ENCODE data around the gene DOCK11.

Gene DOCK11

DNA sequence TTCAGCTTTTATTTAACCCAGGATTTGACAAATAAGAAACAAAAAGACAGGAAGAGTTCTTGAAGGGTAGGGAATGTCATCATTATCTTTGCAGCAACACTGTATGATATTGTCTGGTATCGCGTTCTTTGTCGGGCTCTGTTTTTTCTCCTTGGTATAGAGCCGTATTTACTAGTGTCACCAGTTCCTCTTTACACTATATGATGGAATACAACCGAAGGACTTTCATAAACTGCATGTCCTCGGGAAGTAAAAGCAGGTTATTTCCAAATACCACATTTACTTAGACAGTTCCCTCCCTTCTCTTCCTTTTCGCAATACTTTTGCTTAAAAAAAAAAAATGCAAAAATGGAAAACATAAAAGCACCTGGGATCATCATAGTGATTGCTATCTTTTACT is 135.2 kb downstream of the DOCK11 start:
- no peak for DNase-seq (ENCODE audit: low read depth in 2 of 2)

DNA sequence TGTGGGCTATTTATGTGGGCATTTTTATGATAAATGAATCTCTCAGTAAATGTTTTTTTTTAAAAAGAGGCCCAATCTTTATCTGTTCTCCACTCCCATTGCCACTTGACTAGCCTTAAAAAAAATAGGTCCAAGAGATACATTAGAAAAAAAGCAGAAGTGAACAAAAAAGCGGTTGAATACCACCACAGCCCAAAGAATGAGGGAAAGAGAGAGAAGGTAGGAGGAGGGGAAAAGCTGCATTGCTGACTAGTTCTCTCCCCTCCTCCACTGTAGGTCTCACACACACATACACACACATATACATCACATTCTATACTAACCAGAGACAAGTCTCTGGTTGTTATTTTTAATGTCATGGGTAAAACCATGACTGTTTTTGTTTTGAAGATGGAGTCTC is 136.0 kb downstream of the DOCK11 start:
- DNase-seq (ENCODE audit: low read depth in 2 of 2), result no peak

DNA sequence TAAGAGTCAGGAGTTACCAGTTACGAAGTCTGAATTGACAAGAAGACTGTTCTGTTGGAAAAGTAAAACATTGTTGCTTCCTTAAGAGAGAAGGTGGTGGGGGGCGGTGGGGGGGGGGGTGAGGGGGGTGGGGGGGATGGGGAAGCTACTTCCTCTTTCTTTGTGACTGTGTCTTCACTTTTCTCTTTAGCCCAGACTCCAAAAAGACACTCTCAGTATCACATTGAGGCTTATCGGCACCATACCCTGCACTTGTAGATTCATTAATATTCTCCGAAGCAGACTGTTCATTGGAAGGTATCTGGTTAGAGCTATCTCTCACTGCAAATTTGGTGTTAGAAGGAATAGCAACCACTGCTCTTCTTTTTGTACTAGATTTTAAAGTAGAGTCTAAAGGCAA is 137.2 kb downstream of the DOCK11 start:
- no peak for DNase-seq (ENCODE audit: low read depth in 2 of 2)

DNA sequence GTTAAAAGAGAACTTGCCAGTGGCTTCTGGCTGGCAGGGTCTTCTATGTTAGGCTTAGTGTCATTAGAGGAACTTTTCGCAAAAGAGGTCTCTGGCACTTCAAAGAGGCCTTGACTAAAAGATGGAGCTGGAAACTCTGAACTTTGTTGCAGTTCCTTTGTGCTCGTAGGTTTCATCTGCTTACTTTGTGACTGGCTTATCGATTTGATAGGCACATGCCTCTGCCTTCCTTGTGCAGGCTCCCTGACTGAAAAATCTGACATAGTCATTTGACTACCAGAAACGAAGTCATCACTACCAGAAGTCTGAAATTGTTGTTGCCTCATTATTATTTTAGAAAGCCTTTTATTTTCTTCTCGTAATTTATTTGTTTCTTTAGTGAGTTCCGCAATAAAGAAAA is 137.9 kb downstream of the DOCK11 start:
- no peak for DNase-seq (ENCODE audit: low read depth in 2 of 2)

DNA sequence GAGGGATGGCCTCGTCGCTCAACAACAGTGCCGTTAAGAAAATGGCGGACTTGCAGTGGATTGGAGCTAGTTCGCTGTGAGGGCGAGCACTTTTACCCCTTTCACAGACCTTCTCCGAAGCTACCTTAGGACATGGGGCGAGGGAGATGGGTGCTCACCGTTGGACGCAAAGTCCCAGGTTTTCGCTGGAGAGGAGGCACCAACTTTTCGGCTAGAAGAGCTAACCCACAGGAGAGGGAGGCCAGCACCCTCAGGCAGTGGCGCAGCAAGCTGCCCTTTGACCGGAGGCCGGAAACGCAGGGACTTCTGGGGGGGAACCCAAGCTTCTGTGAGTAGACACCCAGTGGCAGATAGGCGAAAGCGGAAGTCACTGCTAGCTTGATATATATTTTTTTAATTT is 138.7 kb downstream of the DOCK11 start:
- DNase-seq (ENCODE audit: low read depth in 2 of 2), result no peak

DNA sequence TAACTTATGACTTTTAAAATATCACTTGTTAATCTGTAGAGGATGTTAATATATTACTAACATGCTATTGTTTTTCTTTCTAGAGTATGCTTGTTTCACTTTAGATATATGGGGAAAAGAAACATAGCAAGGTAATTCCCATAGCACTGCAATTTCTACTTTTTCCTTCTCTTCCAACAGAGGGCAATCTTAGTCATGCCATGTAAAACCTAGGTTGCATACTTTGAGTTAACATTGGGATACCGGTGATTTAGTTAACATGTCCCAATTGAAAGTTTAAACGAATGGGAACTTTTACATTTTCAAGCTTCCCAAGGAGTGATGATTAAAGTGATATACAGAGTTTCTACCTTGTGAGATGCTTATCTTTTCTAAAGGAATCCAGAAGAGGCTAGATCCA is 142.4 kb downstream of the DOCK11 start:
- DNase-seq (ENCODE audit: low read depth in 2 of 2), result no peak

DNA sequence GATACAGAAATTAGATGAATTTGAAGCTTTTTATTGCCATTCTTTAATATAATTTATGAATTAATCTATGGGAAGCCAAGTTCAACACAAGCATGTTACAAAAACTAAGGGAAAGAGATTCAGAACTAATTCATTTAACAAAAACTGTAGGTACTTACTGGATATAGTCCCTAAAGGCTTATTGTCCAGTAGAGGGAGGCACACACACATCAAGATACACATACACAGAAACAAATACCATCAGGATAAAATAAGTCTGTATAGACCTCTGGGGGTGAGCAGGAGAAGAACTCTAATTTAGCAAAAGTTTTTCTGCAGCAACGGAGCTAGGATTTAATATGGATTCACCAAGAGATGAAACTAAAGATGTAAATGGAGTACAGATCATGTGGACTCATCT is 148.8 kb downstream of the DOCK11 start:
- no peak for DNase-seq (ENCODE audit: low read depth in 2 of 2)

DNA sequence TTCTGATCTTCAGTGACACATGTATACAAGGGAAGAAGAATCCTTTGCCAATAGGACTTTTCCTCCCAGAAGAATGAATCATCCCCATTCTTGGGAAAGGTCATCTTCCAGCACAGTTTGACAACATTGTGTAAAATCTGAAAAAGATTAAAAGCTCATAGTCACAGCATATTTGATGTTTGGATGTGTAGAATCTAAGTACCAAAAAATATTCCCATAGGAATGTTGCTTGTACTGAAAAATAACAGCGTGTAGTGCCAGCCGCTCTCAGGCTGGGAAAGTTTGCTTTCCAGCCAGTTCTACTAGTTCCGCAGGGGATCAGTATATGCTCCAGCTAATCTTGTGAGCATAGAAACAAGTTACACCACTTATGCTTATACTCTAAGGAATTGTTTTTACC is 157.1 kb downstream of the DOCK11 start:
- no peak for DNase-seq (ENCODE audit: low read depth in 2 of 2)

DNA sequence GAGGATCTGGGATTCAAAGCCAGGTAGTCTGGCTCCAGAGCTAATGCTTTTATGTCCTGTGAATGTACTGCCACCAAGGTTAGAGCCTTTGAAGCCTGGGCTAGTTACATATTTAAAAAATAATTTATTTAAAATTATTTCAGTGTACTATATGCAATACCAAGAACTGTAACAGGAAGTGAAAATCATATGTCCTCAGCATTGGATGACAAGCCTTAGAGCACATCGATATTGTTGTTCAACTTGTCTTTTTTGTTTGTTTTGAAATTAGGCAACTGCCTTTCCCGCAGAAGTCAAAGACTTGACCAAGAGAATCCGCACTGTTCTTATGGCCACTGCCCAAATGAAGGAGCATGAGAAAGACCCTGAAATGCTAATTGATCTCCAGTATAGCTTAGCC is 158.7 kb downstream of the DOCK11 start:
- DNase-seq (ENCODE audit: low read depth in 2 of 2), result no peak

DNA sequence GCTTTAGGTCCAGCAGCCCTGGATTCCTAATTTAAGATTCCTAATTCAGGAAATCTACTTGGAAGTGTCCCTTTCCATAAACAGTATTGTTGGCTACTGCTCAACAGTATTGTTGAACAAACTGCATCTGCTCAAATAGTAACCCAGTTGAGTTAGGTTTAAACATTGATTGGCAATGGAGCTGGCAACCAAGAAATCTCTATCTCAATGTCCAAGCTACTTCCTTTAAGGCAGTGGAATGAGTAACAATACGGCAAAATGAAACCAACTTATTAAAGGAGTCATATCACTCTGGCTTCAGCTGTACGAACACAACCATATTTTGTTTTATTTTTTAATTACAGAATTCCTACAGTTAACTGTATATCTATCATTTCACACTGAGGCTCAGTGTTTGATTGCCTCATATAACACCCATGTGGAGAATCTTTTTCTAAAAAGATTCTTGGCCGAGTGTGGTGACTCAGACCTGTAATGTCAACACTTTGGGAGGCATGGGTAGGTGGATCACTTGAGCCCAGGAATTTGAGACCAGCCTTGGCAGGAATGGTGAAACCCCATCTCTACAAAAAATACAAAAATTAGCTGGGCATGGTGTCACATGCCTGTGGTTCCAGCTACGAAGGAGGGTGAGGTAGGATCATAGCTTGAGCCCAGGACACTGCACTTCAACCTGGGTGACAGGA is 160.1 kb downstream of the DOCK11 start:
- no peak for DNase-seq (ENCODE audit: low read depth in 2 of 2)

DNA sequence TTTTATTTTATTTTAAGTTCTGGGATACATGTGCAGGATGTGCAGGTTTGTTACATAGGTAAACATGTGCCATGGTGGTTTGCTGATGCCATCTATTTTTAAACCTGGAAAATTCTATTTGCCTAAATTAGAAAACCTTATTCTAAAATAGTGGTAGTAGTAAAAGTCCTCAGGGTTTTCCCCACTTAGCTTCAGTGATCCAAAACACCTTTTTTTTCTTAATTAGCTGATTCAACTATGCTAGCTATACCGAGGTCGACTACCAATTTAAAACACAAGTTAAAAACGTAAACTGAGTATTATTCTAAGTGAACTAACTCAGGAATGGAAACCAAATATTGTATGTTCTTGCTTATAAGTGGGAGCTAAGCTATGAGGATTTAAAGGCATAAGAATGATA is 161.8 kb downstream of the DOCK11 start:
- DNase-seq (ENCODE audit: low read depth in 2 of 2), result no peak

DNA sequence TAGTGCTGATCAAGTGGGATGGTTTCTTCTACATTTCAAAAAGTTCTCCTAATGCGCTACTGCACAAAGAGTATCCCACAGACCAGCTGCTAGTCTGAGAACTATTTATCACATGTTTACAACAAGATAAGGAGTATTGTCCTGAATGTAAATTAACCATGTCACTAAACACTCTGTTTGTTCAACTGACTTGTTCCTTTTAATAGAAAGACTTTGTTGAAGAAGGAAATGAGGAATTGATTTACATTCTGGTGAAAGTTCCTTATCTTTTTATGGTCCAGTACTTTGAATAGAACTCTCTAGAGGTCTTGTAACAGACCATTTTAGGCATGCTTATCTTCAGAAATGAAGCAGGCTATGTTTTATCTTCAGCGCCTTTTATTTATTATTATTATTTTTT is 164.5 kb downstream of the DOCK11 start:
- DNase-seq (ENCODE audit: low read depth in 2 of 2), result no peak

DNA sequence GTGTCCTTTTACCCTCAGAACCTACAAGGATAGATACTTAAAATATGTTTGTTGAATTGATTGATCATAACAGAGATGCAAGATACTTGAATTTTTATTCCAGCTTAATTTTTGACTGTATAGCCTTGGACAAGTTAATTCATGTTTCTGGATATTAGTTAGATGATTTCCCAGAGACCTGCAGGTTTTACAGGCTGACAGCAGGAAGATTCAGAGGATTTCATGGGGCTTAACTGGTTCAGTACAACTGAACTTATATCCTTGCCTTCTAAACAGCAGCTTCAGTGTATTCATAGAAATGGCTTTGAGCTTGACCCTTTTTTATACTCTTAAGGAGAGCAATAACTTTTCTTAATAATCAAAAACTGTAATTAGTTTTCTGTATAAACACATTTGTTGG is 169.6 kb downstream of the DOCK11 start:
- no peak for DNase-seq (ENCODE audit: low read depth in 2 of 2)

DNA sequence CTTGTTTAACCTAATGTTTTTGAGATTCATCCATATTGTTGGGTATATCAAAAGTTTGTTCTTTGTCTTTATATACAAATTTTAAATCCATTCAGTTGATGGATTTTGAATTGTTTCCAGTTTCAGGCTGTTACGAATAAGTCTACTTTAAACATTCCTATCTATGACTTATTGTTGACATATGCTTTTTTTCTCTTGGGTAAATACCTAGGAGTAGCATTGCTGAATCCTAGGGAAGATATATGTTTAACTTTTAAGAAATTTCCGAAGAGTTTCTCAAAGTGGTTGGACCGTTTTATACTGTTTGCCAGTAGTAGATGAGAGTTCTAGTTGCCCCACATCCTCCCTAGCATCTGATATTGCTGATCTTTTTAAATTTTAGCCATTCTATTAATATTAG is 170.9 kb downstream of the DOCK11 start:
- no peak for DNase-seq (ENCODE audit: low read depth in 2 of 2)

DNA sequence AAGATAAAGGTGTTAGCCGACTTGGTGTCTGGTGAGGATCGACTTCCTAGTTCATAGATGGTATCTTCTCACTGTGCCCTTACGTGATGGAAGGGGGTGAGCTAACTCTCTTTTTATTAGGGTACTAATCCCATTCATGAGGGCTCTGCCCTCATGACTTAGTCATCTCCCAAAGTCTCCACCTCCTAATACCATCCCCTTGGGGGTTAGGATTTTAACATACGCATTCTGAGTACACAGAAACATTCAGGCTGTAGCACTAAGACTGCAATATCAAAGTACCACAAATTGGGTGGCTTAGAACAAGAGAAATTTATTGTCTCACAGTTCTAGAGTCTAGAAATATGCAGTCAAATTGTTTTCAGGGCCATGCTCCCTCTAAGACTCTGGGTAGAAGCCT is 173.8 kb downstream of the DOCK11 start:
- DNase-seq (ENCODE audit: low read depth in 2 of 2), result no peak

DNA sequence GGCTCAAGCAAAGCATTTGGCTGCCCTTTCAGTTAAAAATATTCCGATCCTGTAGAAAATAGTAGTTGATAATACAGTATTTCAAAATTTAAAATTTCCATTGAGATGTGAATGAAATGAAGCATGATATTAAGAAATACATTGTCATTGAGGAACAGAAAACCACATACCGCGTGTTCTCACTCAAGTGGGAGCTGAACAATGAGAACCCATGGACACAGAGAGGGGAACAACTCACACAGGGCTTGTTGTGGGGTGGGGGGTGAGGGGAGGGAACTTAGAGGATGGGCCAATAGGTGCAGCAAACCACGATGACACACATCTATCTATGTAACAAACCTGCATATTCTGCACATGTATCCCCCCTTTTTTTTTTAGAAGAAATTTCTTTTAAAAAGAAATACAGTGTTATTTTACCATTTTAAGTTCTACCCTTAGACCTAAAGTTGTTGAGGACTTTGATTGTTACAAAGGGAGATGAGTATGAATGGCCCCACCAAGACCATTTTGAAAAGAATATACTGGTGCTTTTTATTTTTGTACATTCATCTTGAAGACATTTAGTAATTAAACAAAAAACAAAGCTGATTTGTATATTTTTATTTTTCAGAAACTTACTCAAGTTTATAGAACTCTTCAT is 179.8 kb downstream of the DOCK11 start:
- no peak for DNase-seq (ENCODE audit: low read depth in 2 of 2)

DNA sequence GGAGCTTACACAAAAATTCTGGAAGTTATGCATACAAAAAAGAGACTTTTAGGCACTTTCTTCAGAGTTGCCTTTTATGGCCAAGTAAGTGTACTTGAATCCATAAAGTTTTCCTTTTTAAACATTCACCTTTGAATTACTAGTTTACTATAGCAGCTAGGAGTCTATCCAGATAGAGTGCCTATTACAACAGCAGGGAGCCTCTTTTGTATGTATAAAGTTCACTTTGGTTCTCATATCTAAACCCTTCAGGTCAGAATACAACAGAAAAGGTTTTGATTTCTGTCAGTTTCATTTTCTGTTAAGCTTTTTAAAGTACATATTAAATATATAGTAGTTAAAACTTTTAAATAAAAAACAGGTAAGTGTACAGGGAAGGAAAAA is 180.3 kb downstream of the DOCK11 start:
- DNase-seq (ENCODE audit: low read depth in 2 of 2), result no peak

DNA sequence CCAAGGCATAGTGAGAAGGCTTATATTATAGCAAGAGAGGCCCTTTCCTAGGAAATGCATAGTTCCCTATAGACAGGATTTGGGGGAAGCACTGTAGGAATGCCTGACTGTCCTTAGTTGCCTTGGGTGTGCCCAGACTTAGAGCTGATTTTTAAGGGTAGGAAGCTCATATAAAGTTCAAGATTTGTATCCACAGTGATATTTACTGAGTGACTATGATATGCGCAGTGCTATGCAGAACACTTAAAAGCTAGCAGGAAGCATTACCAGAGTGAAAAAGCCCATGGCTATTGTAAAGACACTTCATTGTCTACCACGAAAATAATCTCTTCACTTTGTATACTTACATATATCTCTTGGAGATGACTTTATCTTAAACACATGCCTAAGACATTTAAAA is 181.7 kb downstream of the DOCK11 start:
- DNase-seq (ENCODE audit: low read depth in 2 of 2), result no peak

DNA sequence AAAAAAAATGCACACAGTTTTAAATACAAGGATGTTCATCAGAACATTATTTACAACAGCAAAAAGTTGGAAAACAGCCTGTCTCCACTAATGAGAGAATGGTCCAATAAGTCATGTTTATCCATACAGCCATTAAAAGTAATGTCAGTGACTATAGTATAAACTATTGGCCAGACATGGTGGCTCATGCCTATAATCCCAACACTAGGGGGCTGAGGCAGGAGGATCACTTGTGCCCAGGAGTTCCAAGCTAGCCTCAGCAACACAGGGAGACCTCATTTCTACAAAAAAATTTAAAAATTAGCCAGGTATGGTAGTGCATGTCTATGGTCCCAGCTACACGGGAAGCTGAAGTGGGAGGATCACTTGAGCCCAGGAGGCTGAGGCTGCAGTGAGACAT is 183.7 kb downstream of the DOCK11 start:
- DNase-seq (ENCODE audit: low read depth in 2 of 2), result no peak

DNA sequence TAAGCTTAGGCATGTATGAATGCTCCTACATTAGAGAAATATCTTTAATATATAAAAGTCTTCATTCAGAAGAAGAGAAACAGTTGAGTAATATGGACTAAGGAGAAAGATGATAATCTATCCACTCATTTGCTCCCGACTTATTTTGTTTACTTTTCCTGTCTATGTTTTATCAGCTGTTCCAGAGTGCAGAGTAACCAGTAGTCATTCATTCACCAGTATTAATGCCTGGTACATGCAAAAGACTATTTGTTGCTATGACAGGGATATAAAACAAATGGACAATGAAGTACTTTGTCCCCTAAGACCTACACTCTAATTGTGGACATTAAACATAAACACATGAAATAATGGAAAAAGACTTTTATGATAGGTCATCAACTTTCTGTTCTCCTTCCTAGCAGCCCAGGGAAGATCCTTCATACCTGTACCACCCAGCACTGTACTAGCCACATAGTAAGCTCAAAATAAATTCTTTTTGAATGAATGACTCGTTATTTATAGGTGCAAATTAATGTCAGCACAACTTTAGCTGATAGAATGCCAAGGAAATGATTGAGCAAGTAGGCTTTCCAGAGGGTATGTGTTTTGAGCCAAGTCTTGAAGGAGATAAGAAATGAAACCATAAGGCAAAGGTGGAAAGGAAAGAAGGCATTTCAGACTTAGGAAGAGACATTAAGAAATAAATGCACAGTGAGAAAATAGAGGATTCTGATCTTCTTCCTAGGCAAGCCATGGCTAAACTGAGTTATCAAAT is 186.8 kb downstream of the DOCK11 start:
- no peak for DNase-seq (ENCODE audit: low read depth in 2 of 2)

DNA sequence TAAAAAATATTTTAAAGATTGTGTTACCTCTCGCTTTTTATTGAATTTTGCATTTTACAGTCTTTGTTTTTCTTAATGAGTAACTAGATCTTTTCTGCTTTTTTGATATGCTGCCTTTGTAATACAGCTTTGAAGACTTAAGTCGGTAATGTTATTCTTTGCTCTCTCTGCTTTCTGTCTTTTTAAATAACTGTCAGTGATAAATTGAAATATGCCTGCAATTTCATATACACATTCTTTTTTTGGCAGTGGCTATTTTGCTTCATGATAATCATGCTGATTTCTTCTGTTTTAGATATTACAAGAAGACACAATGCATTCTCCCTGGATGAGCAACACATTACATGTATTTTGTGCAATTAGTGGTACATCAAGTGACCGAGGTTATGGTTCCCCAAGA is 189.8 kb downstream of the DOCK11 start:
- DNase-seq (ENCODE audit: low read depth in 2 of 2), result no peak

DNA sequence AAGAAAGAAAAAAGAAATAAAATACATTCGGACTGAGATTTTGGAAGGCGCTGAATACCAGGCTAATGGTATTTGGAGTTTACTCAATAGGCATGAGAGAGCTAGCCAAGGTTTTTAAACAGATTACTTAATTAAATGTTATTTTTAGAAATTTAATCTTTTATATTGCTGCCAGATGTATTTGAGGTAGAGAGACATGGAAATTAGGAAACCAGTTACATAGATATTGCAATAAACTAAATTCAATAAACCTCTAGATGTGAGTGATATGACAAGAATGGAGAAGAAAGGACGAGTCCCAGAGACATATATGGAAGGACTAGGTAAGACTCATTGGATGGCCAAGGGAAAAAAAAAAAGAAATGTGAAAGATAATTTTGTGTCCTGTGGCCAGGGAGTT is 193.3 kb downstream of the DOCK11 start:
- no peak for DNase-seq (ENCODE audit: low read depth in 2 of 2)

DNA sequence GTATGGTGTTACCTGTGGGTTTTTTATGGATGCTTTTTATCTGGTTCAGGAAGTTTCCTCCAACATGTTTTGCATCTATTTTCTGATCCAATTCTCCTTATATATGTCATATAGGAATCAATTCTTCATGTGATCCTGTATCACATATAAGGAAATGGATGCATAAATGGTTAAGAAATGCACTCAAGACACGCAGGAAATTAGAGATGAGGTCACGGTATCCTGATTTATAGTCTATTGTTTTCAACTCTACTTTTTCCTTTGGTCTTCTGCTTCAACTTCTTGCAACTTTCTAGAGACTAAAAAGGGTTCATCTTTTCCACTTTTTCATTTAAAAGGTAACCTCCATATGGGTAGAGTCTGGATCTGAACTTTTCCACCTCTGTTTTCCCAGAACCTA is 198.2 kb downstream of the DOCK11 start:
- DNase-seq (ENCODE audit: low read depth in 2 of 2), result no peak
